Left lung (tissue), 10 donors: ENCODE data around the gene GHSR. TPM values are rescaled to one million over a fixed set of nuclear protein-coding genes. Genes with fewer than 3 reads are reported as not detected.

Experiments used
- ATAC-seq: fragments of 200-7000 bp; cut with Tn5 transposase; one replicate; pipeline ENCODE4 v1.9.1; 2020; ENCODE audit warnings: moderate library complexity
- DNase-seq, 4 donors: peaks; one replicate each; pipeline ENCODE4 v3.0.0-alpha.2; 2013 to 2020
- H3K27ac ChIP-seq, 2 donors: fragments of 200-600 bp; sonication (generic) in 1 of 2; one replicate each; pipeline versions ENCODE4 v1.5.0 to v1.8.0; 2020 to 2021
- H3K27me3 ChIP-seq, 2 donors: fragments of 200-600 bp; sonication (generic) in 1 of 2; one replicate each; pipeline versions ENCODE4 v1.5.0 to v1.8.0; 2020 to 2021
- H3K36me3 ChIP-seq, 2 donors: fragments of 200-600 bp; sonication (generic) in 1 of 2; one replicate each; pipeline versions ENCODE4 v1.5.0 to v1.8.0; 2020 to 2021
- H3K4me1 ChIP-seq, 2 donors: fragments of 200-600 bp; one replicate each; pipeline ENCODE4 v1.8.0; 2021
- H3K4me3 ChIP-seq, 2 donors: fragments of 200-600 bp; sonication (generic) in 1 of 2; one replicate each; pipeline versions ENCODE4 v1.5.0 to v1.8.0; 2020 to 2021; ENCODE audit warnings: mild to moderate bottlenecking in 1 of 2
- H3K9me3 ChIP-seq, 2 donors: fragments of 200-600 bp; sonication (generic) in 1 of 2; one replicate each; pipeline versions ENCODE4 v1.5.0 to v1.8.0; 2020 to 2021
- intact Hi-C, 2 donors: fragments of 100-400 bp; cut with DNase I; formaldehyde crosslinking; loops; one replicate each; pipeline versions ENCODE4 v1.11.2 to v1.14.2; 2022
- polyA plus RNA-seq, 6 donors: library from polyadenylated mRNA; unstranded; fragments of 120-200 nt; gene quantifications; one replicate each; pipeline ENCODE4 v1.2.1, GENCODE V29; 2013; ENCODE audit not compliant: insufficient read length in 6 of 6
- total RNA-seq, 2 donors: library from RNA; stranded (reverse); fragmentation: NEBNext Ultra II Directional; extraction: Animal tissue kit (Norgen Biotek cat#: 25700); gene quantifications; one replicate each; pipeline ENCODE4 v1.2.1, GENCODE V29; 2021
- TF ChIP-seq, protein P1 (sequence below), 2 donors: fragments of 200-600 bp; sonication (generic) in 1 of 2; IDR thresholded peaks; one replicate each; pipeline versions ENCODE4 v1.5.0 to v1.8.0; 2021; ENCODE audit warnings: antibody characterized with exemption in 2 of 2
- donor health status: DM: no; HTN: yes; CAD: no.
- donor health status: DM: no; HTN: no; CAD: no.

Gene GHSR
- total and polyA plus RNA-seq, 8 donors: not detected

DNA sequence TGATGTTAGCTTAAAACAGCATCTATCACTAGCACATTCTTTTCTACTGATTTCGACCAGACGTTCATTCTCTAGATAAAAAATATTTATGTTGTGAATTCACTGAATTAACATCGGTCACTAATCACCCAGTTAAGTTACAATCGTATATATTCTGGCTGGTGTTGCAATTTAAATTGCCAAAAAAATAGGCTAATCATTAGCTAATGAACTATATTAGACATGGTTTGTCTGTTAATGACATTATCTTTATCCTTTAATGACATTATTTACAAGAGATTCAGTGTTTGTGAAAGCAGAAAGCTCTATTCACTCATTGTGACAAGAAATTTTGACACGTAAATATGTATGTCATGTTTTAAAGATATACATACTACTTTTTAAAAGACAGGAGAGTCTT lies 6.7 kb downstream of the GHSR start:
- no peak overlapping the region for H3K4me3 ChIP-seq
- no peaks in the 10 kb centered on the region for H3K9me3 ChIP-seq
- TF ChIP-seq, protein P1, sequence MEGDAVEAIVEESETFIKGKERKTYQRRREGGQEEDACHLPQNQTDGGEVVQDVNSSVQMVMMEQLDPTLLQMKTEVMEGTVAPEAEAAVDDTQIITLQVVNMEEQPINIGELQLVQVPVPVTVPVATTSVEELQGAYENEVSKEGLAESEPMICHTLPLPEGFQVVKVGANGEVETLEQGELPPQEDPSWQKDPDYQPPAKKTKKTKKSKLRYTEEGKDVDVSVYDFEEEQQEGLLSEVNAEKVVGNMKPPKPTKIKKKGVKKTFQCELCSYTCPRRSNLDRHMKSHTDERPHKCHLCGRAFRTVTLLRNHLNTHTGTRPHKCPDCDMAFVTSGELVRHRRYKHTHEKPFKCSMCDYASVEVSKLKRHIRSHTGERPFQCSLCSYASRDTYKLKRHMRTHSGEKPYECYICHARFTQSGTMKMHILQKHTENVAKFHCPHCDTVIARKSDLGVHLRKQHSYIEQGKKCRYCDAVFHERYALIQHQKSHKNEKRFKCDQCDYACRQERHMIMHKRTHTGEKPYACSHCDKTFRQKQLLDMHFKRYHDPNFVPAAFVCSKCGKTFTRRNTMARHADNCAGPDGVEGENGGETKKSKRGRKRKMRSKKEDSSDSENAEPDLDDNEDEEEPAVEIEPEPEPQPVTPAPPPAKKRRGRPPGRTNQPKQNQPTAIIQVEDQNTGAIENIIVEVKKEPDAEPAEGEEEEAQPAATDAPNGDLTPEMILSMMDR (IDR thresholded peaks at IDR 0.05): no peak
- H3K27me3 ChIP-seq: peaks cover 25 to 51% of the 10 kb centered on the region in 2 donors
- intact Hi-C loops: no loop called here
- no peak overlapping the region for H3K27ac ChIP-seq
- H3K4me1 ChIP-seq: no peaks in the 10 kb centered on the region
- no peak for ATAC-seq
- no peaks in the 10 kb centered on the region for H3K36me3 ChIP-seq
- DNase-seq: peak in 2 of 4 donors; percentile 52 to 70

DNA sequence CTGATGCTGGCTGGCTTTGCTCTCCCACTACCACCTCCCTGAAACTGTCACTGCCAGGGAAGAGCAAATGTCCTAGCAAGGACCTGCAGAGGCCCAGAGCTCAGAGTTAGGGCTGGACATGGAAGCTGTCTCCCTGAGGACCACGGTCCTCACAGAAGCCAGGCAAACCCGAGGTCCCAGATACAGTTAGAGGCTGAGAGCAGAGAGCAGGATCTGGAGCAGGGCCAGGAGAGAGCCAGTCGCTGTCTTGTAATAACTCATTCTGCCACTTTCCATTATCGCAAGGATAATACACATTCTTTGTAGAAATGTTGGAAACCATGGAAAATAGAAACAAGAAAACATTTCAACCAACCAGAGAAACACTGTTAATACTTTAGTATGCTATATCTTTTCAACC lies 10.1 kb downstream of the GHSR start:
- Histone ChIP-seq H3K27ac (no peak overlapping the region), H3K4me3 (no peak overlapping the region), H3K36me3 (no peaks in the 10 kb centered on the region), H3K4me1 (no peaks in the 10 kb centered on the region), H3K27me3 (peaks cover 8 to 28% of the 10 kb centered on the region in 2 donors), H3K9me3 (peaks cover 0 to 5% of the 10 kb centered on the region in 2 donors)
- DNase-seq (no peak), ATAC-seq (no peak)
- TF ChIP-seq, protein P1 (IDR thresholded peaks at IDR 0.05): no peak
- intact Hi-C loops: no loop called here

DNA sequence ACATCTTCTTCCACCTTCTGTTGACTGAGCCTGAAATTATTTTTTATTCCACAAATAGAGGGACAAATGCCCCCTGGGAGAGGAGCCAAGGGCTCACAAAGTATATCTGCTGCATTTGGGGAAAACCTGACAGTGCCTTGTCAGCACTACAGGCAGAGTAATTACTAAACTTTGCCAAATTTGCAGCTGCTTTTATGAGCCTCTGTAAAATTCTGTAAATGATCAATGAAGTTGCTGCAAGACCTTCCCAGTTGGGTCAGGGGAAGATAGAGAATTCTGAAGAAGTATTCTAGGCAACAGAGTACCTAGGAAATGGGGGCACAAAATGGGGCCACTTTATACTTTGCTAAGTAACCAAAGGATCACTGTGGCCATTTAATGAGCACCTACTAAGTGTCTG lies 10.5 kb downstream of the GHSR start:
- TF ChIP-seq, protein P1 (IDR thresholded peaks at IDR 0.05): no peak
- intact Hi-C loops: no loop called here
- H3K27me3 ChIP-seq: peaks cover 8 to 28% of the 10 kb centered on the region in 2 donors
- no peak for DNase-seq
- no peaks in the 10 kb centered on the region for H3K4me1 ChIP-seq
- no peak for ATAC-seq
- H3K36me3 ChIP-seq: no peaks in the 10 kb centered on the region
- no peak overlapping the region for H3K4me3 ChIP-seq
- no peak overlapping the region for H3K27ac ChIP-seq
- peaks cover 0 to 10% of the 10 kb centered on the region in 2 donors for H3K9me3 ChIP-seq

DNA sequence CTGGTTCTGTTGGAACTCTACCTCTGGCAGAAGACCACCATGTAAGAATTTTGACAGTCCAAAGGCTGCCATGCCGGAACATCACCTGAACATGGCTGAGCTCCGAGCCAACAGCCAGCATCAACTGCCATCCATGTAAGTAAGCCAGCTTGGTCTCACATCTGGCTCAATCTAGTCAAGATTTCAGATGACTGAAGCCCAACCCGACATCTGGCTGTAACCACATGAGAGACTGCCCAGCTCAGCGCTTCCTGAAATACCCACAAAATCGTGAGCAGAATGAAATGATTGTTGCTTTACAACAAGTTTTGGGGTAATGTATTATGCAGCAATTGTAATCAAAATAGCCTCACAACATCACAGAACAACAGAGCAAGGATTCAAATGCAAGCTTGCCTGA lies 32.9 kb downstream of the GHSR start:
- Histone ChIP-seq H3K4me3 (no peak overlapping the region), H3K36me3 (no peaks in the 10 kb centered on the region), H3K4me1 (no peaks in the 10 kb centered on the region), H3K27ac (no peak overlapping the region), H3K27me3 (no peaks in the 10 kb centered on the region), H3K9me3 (no peaks in the 10 kb centered on the region)
- intact Hi-C loops: no loop called here
- ATAC-seq (no peak), DNase-seq (no peak)
- TF ChIP-seq, protein P1 (IDR thresholded peaks at IDR 0.05): no peak

DNA sequence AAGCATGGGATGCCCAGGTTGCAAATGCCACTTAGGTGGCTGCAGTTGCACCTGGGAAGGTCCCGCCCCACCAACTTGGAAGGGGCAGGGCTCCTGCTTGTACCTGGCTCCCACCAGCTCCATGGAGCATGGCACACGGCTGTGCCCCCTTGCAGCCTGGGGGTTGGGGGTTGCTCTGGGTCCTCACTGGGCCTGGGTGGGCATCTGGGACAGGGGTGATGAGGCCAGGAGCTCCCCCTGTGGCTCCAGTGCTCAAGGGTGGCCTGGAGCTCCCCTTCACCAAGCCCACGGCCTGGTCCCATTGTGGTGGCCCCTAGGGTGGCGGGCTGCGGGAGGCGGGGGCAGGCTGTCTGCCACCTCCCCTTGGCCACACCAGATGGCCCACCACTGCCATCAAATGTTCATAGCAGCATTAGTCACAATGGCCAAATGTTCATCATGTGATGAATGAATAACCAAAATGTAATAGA lies 36.7 kb downstream of the GHSR start:
- H3K9me3 ChIP-seq: no peaks in the 10 kb centered on the region
- TF ChIP-seq, protein P1 (IDR thresholded peaks at IDR 0.05): no peak
- intact Hi-C loops: no loop called here
- H3K27me3 ChIP-seq: no peaks in the 10 kb centered on the region
- H3K36me3 ChIP-seq: no peaks in the 10 kb centered on the region
- no peak overlapping the region for H3K4me3 ChIP-seq
- DNase-seq (peak in 1 of 4 donors; percentile 59), ATAC-seq (no peak)
- no peaks in the 10 kb centered on the region for H3K4me1 ChIP-seq
- H3K27ac ChIP-seq: no peak overlapping the region
